Endothelial cell of umbilical vein (primary cell): ENCODE results near the gene EIF2S1. TPM values are rescaled to one million over a fixed set of nuclear protein-coding genes. Genes with fewer than 3 reads are reported as not detected.

Experiments used
- BruUV-seq: library from RNA; stranded (reverse); fragments of 400-500 nt; replicated peaks from 2 replicates; lab custom pipeline; 2021; lab: Mats Ljungman, UMichigan
- CTCF ChIA-PET: fragments of 300-600, 350-600 bp; sonication (Branson Sonifier 250); formaldehyde crosslinking; loops from one replicate; lab custom pipeline; 2021; ENCODE audit warnings: antibody characterized with exemption, inconsistent platforms; lab: Charles Lee
- POLR2A ChIA-PET: fragments of 300-600, 350-600 bp; sonication (Branson Sonifier 250); formaldehyde crosslinking; loops from one replicate; lab custom pipeline; 2021; ENCODE audit warnings: antibody characterized with exemption, inconsistent platforms; lab: Charles Lee
- DNase-seq: peaks from one replicate; pipeline ENCODE4 v3.0.0-alpha.2; 2011; ENCODE audit warnings: low read depth, low spot score
- FAIRE-seq: peaks from 2 replicates; lab custom pipeline; 2011; peaks lifted over from hg19 to GRCh38; lab: Jason Lieb, UNC
- H2AFZ ChIP-seq: 2 replicates; pipeline ENCODE4 v1.6.0; 2012; ENCODE audit warnings: low read depth, low read length, control low read depth, inconsistent platforms
- H3K27ac ChIP-seq: 2 replicates; pipeline ENCODE4 v1.5.1; 2011; ENCODE audit warnings: low read depth, mild to moderate bottlenecking, control low read depth, low read length, moderate library complexity; ENCODE audit not compliant: insufficient read depth
- H3K27me3 ChIP-seq, 2 experiments: 2 replicates each; pipeline versions ENCODE4 v1.6.0 to v1.6.1; 2011; ENCODE audit warnings: low read length in 2 of 2, mixed read lengths in 1 of 2; ENCODE audit not compliant: control insufficient read depth in 2 of 2, insufficient read depth in 2 of 2
- H3K36me3 ChIP-seq, 2 experiments: 2 replicates in 1 of 2; 3 replicates in 1 of 2; pipeline ENCODE4 v1.5.1; 2011; ENCODE audit warnings: low read length in 2 of 2, mild to moderate bottlenecking in 1 of 2, moderate library complexity in 1 of 2; ENCODE audit not compliant: control insufficient read depth in 2 of 2, insufficient read depth in 2 of 2; ENCODE audit errors: extremely low read depth in 1 of 2
- H3K4me1 ChIP-seq: 3 replicates; pipeline ENCODE4 v1.5.1; 2011; ENCODE audit warnings: mild to moderate bottlenecking, low read length; ENCODE audit not compliant: control insufficient read depth, insufficient read depth; ENCODE audit errors: extremely low read depth
- H3K4me2 ChIP-seq: 2 replicates; pipeline ENCODE4 v1.6.1; 2011; ENCODE audit warnings: low read length, control low read depth, mixed read lengths; ENCODE audit not compliant: insufficient read depth
- H3K4me3 ChIP-seq, 3 experiments: fragments of 200-600 bp in 1 of 3; sonication (generic), shearing (Covaris generic) in 1 of 3; replicated peaks in 1 of 3; 2 replicates each; pipeline ENCODE4 v1.5.1; 2011 to 2016; ENCODE audit warnings: control low read depth in 3 of 3, low read length in 3 of 3, mild to moderate bottlenecking in 2 of 3, inconsistent platforms in 1 of 3, low read depth in 1 of 3, moderate library complexity in 1 of 3; ENCODE audit not compliant: insufficient read depth in 1 of 3
- H3K79me2 ChIP-seq: 2 replicates; pipeline ENCODE4 v1.6.0; 2012; ENCODE audit warnings: low read length, inconsistent platforms; ENCODE audit not compliant: control insufficient read depth, insufficient read depth
- H3K9ac ChIP-seq: replicated peaks from 2 replicates; pipeline ENCODE3; 2011; ENCODE audit warnings: low read length, control low read depth; ENCODE audit not compliant: insufficient read depth; ENCODE audit errors: extremely low read depth
- H3K9me1 ChIP-seq: replicated peaks from 3 replicates; pipeline ENCODE4 v1.6.0; 2011; ENCODE audit warnings: mild to moderate bottlenecking, low read length; ENCODE audit not compliant: control insufficient read depth, insufficient read depth; ENCODE audit errors: extremely low read depth
- H3K9me3 ChIP-seq: replicated peaks from 2 replicates; pipeline ENCODE4 v1.5.1; 2012; ENCODE audit warnings: low read length, inconsistent platforms; ENCODE audit not compliant: control insufficient read depth, insufficient read depth
- H4K20me1 ChIP-seq: replicated peaks from 2 replicates; pipeline ENCODE3; 2011; ENCODE audit warnings: mild to moderate bottlenecking, low read length; ENCODE audit not compliant: control insufficient read depth, insufficient read depth; ENCODE audit errors: extremely low read depth
- CTCF ChIP-seq, 2 donors: IDR thresholded peaks; 1 replicate in 1 of 2; 2 replicates in 1 of 2; pipeline ENCODE4 v1.5.1; 2011; ENCODE audit warnings: low read length in 2 of 2, mild to moderate bottlenecking in 2 of 2, moderate library complexity in 2 of 2, control low read depth in 1 of 2, inconsistent platforms in 1 of 2, low read depth in 1 of 2; ENCODE audit not compliant: insufficient read depth in 1 of 2; ENCODE audit errors: extremely low read depth in 1 of 2
- EZH2 ChIP-seq: IDR thresholded peaks from 2 replicates; pipeline ENCODE4 v1.6.1; 2012; ENCODE audit warnings: borderline replicate concordance, low read depth, mild to moderate bottlenecking, moderate library complexity, low read length, inconsistent platforms; ENCODE audit not compliant: severe bottlenecking
- FOS ChIP-seq: IDR thresholded peaks from 2 replicates; pipeline ENCODE4 v1.6.1; 2011; ENCODE audit warnings: mild to moderate bottlenecking, low read length, moderate library complexity, borderline replicate concordance; ENCODE audit not compliant: insufficient read depth
- GATA2 ChIP-seq: IDR thresholded peaks from 2 replicates; pipeline ENCODE4 v1.7.0; 2011; ENCODE audit warnings: low read depth, mild to moderate bottlenecking, moderate library complexity, mixed read lengths, low read length; ENCODE audit not compliant: insufficient read length, insufficient read depth
- JUN ChIP-seq: IDR thresholded peaks from 2 replicates; pipeline ENCODE4 v1.6.1; 2011; ENCODE audit warnings: borderline replicate concordance, low read depth; ENCODE audit not compliant: insufficient read length, insufficient read depth
- MYC ChIP-seq: IDR thresholded peaks from one replicate; pipeline ENCODE4 v1.6.1; 2011; ENCODE audit warnings: mild to moderate bottlenecking, low read depth, low read length
- POLR2A ChIP-seq: IDR thresholded peaks from 2 replicates; pipeline ENCODE4 v1.6.1; 2012; ENCODE audit warnings: low read depth, mild to moderate bottlenecking, control low read depth, low read length
- POLR2AphosphoS5 ChIP-seq: IDR thresholded peaks from 2 replicates; pipeline ENCODE4 v1.6.1; 2012; ENCODE audit warnings: low read depth, mild to moderate bottlenecking, control low read depth, low read length, moderate library complexity; ENCODE audit not compliant: insufficient read depth
- dilution Hi-C: fragments of 300-500 bp; cut with MboI; formaldehyde crosslinking; loops from one replicate; pipeline ENCODE4 v1.15.0; 2019; ENCODE audit warnings: low sequenced_read_pairs; ENCODE audit not compliant: extremely low pct_ligation_motif_present
- intact Hi-C: fragments of 100-400 bp; cut with micrococcal nuclease; formaldehyde crosslinking; loops from one replicate; pipeline ENCODE4 v1.10.0; 2022
- polyA plus RNA-seq, 4 experiments: library from polyadenylated mRNA; depleted of rRNA in 3 of 4; stranded (reverse) in 3 of 4; unstranded in 1 of 4; fragments of >200 nt; gene quantifications; 2 replicates each; pipeline versions ENCODE4 v1.2.1 to v1.2.3, GENCODE V29; 2011 to 2012; ENCODE audit warnings: missing spikeins in 1 of 4
- total RNA-seq: library from RNA; stranded (reverse); gene quantifications from 2 replicates; pipeline ENCODE4 v1.2.3, GENCODE V29; 2021
- TF ChIP-seq, protein P1 (sequence below): IDR thresholded peaks from 2 replicates; pipeline ENCODE4 v1.6.1; 2011; ENCODE audit not compliant: insufficient read depth, insufficient read length

The EIF2S1 gene
- total and polyA plus RNA-seq, 2 donors (not counting 3 experiments of a cell fraction or from before 2014, with no cell fraction given) = 36.8 to 135 TPM

- CTCF ChIA-PET = interaction anchor here (1.0 kb wide), 1 partner anchor 27 kb away, joined by 3 read pairs; no protein-coding TSS in a partner anchor
These were observed 47.0 kb upstream of the EIF2S1 start for GRCh38 chr14:67313153-67313552.

More at GRCh38 chr14:67313153-67313552, 47.0 kb upstream of the EIF2S1 start:
- no peak overlapping the region for H3K9ac ChIP-seq
- BruUV-seq = no TSS peak
- no peaks in the 10 kb centered on the region for H3K36me3 ChIP-seq
- no peaks in the 10 kb centered on the region for H3K27me3 ChIP-seq
- TF ChIP-seq FOS (no peak), POLR2A (no peak), EZH2 (no peak), POLR2AphosphoS5 (no peak), JUN (no peak), GATA2 (no peak), MYC (no peak), CTCF (IDR thresholded peaks at IDR 0.05; ENCODE audit: extremely low read depth in 1 of 2, insufficient read depth in 1 of 2, low read depth in 1 of 2, low read length in 2 of 2) (no peak)
- TF ChIP-seq, protein P1, sequence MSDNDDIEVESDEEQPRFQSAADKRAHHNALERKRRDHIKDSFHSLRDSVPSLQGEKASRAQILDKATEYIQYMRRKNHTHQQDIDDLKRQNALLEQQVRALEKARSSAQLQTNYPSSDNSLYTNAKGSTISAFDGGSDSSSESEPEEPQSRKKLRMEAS = no peak
- no peak overlapping the region for H3K4me3 ChIP-seq
- H3K4me2 ChIP-seq = no peak overlapping the region
- H2AFZ ChIP-seq = no peak overlapping the region
- dilution Hi-C loops (no loop called here), intact Hi-C loops (no loop called here)
- H3K27ac ChIP-seq = no peak overlapping the region
- no peaks in the 10 kb centered on the region for H3K79me2 ChIP-seq
- no peaks in the 10 kb centered on the region for H4K20me1 ChIP-seq
- POLR2A ChIA-PET = no interaction called here
- FAIRE-seq (no peak), DNase-seq (no peak)
- no peaks in the 10 kb centered on the region for H3K9me1 ChIP-seq
- H3K9me3 ChIP-seq = no peaks in the 10 kb centered on the region
- no peaks in the 10 kb centered on the region for H3K4me1 ChIP-seq
